ENCODE results near the gene LDLR. TPM values are rescaled to one million over a fixed set of nuclear protein-coding genes. Genes with fewer than 3 reads are reported as not detected.

The LDLR gene
- polyA plus RNA-seq, 2 of the 4 experiments (the other 2 are of a cell fraction), result 29.2 to 55.8 TPM

GRCh38 chr19:11106477-11106876, 17.2 kb downstream of the LDLR start:
- no peak overlapping the region for H3K27ac ChIP-seq
- ChIA-PET CTCF (interaction anchor here (1.4 kb wide), 1 partner anchor 20 kb away, joined by 4 read pairs; no protein-coding TSS in a partner anchor), POLR2A (no interaction called here)
- no peak overlapping the region for H3K4me2 ChIP-seq
- DNase-seq (ENCODE audit: low read depth in 1 of 2, low spot score in 1 of 2), result no peak
- 95% methylated on average over 13 of the region's 13 CpGs for WGBS (ENCODE audit: missing lambda C conversion rate)
- no peaks in the 10 kb centered on the region for H3K4me1 ChIP-seq
- no peak for TF ChIP-seq CBX2 (IDR thresholded peaks at IDR 0.05; ENCODE audit: borderline replicate concordance, low read depth)
- TF ChIP-seq CHD4 (IDR thresholded peaks at IDR 0.05; ENCODE audit: borderline replicate concordance), result no peak
- TF ChIP-seq SREBF2 (IDR thresholded peaks at IDR 0.05), result no peak
- TF ChIP-seq HEYL (CRISPR knock-in tag; IDR thresholded peaks at IDR 0.05), result no peak
- no peak for TF ChIP-seq MYC (IDR thresholded peaks at IDR 0.05; ENCODE audit: borderline replicate concordance, low read length)
- TF ChIP-seq KDM1A (IDR thresholded peaks at IDR 0.05; ENCODE audit: low read depth), result no peak
- TF ChIP-seq USF2 (IDR thresholded peaks at IDR 0.05), result no peak
- no peak for TF ChIP-seq FOSL2 (IDR thresholded peaks at IDR 0.05)
- no peak for TF ChIP-seq FOSL2 (CRISPR knock-in tag; IDR thresholded peaks at IDR 0.05)
- no peak overlapping the region for H3K4me3 ChIP-seq
- no peak for FAIRE-seq
- H3K9me3 ChIP-seq, result no peaks in the 10 kb centered on the region
- no peak for ATAC-seq

- DNase-seq (ENCODE audit: low read depth in 1 of 2, low spot score in 1 of 2), result no peak
- CTCF ChIA-PET, result interaction anchor here (0.6 to 0.8 kb wide), 2 partner anchors 29 to 453 kb away, joined by 3 to 4 read pairs; no protein-coding TSS in a partner anchor
- POLR2A ChIA-PET, result no interaction called here
- Histone ChIP-seq H3K27ac (no peak overlapping the region), H3K4me1 (no peaks in the 10 kb centered on the region), H3K9me3 (no peaks in the 10 kb centered on the region), H3K4me2 (no peak overlapping the region), H3K4me3 (no peak overlapping the region)
- ATAC-seq, result no peak
- no peak for FAIRE-seq
- WGBS (ENCODE audit: missing lambda C conversion rate), result 97% methylated on average over 6 of the region's 6 CpGs
- TF ChIP-seq HOXA7 (CRISPR knock-in tag; IDR thresholded peaks at IDR 0.05) (no peak), MAFK (IDR thresholded peaks at IDR 0.05; ENCODE audit: partially characterized antibody) (no peak), BCL3 (IDR thresholded peaks at IDR 0.05) (no peak), HMGXB4 (CRISPR knock-in tag; IDR thresholded peaks at IDR 0.05; ENCODE audit: borderline replicate concordance) (no peak), BHLHE40 (IDR thresholded peaks at IDR 0.05; ENCODE audit: low read depth, low read length) (no peak), FOSB (CRISPR knock-in tag; IDR thresholded peaks at IDR 0.05) (no peak), CBX8 (IDR thresholded peaks at IDR 0.05) (no peak)
These were observed 19.5 kb downstream of the LDLR start for GRCh38 chr19:11108746-11109145.

- Histone ChIP-seq H3K27ac (no peak overlapping the region), H3K4me1 (no peaks in the 10 kb centered on the region), H3K9me3 (no peaks in the 10 kb centered on the region), H3K4me2 (no peak overlapping the region), H3K4me3 (no peak overlapping the region)
- 95% methylated on average over 13 of the region's 15 CpGs for WGBS (ENCODE audit: missing lambda C conversion rate)
- FAIRE-seq (no peak), ATAC-seq (peak; percentile 17 to 45; a peak in 5 of 6 replicates), DNase-seq (ENCODE audit: low read depth in 1 of 2, low spot score in 1 of 2) (no peak)
- ChIA-PET CTCF (interaction anchor here (2.0 kb wide), 1 partner anchor 14 kb away, joined by 6 read pairs; no protein-coding TSS in a partner anchor), POLR2A (no interaction called here)
- TF ChIP-seq KDM1A (IDR thresholded peaks at IDR 0.05; ENCODE audit: low read depth), result no peak
- TF ChIP-seq NFE2L2 (conservative IDR thresholded peaks at IDR 0.05; ENCODE audit: low read length), result no peak
- no peak for TF ChIP-seq CTCF (IDR thresholded peaks at IDR 0.05)
- no peak for TF ChIP-seq RNF2 (IDR thresholded peaks at IDR 0.05; ENCODE audit: borderline replicate concordance, low read depth)
- no peak for TF ChIP-seq MAZ (IDR thresholded peaks at IDR 0.05; ENCODE audit: borderline replicate concordance, low read depth, low read length)
- TF ChIP-seq EHMT2 (IDR thresholded peaks at IDR 0.05; ENCODE audit: low read depth), result no peak
- no peak for TF ChIP-seq ELK1 (IDR thresholded peaks at IDR 0.05; ENCODE audit: low read depth, low read length)
- no peak for TF ChIP-seq CBX2 (IDR thresholded peaks at IDR 0.05; ENCODE audit: borderline replicate concordance, low read depth)
- no peak for TF ChIP-seq ESRRA (IDR thresholded peaks at IDR 0.05; ENCODE audit: borderline replicate concordance, low read length)
These were observed 22.0 kb downstream of the LDLR start for GRCh38 chr19:11111117-11111770.
